ENCODE data around the gene DAPP1.

DAPP1 gene

DNA sequence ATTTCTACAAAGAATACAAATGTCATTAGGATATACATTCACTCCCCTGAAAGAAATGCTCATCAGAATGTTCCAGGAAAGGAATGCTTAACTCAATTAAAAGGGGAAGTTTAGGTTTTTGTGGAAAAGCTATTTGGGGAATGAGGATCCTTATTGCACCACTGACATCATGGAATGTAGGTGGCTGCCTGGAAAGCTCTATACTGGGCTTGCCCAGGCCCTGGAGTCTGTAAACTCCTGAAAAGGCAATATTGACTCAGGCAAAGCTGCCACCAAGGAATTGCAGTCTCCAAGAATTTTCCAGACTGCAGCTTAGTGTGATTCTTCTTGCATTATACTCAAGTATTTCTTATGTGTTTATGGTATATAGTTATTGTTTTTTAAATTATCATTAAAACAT lies 15.7 kb downstream of the DAPP1 start:
- H3K4me3 ChIP-seq (ENCODE audit: low read length): no peak overlapping the region
- TF ChIP-seq, protein P1, sequence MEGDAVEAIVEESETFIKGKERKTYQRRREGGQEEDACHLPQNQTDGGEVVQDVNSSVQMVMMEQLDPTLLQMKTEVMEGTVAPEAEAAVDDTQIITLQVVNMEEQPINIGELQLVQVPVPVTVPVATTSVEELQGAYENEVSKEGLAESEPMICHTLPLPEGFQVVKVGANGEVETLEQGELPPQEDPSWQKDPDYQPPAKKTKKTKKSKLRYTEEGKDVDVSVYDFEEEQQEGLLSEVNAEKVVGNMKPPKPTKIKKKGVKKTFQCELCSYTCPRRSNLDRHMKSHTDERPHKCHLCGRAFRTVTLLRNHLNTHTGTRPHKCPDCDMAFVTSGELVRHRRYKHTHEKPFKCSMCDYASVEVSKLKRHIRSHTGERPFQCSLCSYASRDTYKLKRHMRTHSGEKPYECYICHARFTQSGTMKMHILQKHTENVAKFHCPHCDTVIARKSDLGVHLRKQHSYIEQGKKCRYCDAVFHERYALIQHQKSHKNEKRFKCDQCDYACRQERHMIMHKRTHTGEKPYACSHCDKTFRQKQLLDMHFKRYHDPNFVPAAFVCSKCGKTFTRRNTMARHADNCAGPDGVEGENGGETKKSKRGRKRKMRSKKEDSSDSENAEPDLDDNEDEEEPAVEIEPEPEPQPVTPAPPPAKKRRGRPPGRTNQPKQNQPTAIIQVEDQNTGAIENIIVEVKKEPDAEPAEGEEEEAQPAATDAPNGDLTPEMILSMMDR (IDR thresholded peaks at IDR 0.05; ENCODE audit: insufficient read depth, low read depth, low read length, missing control alignments): no peak
- DNase-seq (ENCODE audit: low read depth): no peak

DNA sequence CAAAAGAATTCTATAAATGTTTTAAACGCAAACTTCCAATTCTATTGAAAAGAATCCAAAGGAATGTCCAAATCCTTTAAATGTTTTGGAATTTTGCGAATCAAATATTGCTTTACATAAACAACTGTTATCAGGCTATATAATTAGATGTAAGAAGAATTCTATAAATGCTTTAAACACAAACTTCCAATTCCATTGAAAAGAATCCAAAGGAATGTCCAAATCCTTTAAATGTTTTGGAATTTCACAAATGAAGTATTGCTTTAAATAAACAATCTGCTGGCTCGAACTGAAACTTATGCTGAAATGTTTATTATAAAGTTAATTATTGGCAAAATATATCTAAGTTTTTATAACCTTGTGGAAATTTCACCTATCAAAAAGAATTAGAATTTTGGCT lies 16.1 kb downstream of the DAPP1 start:
- H3K4me3 ChIP-seq (ENCODE audit: low read length): no peak overlapping the region
- DNase-seq (ENCODE audit: low read depth): no peak
- TF ChIP-seq, protein P1 (IDR thresholded peaks at IDR 0.05; ENCODE audit: insufficient read depth, low read depth, low read length, missing control alignments): no peak

DNA sequence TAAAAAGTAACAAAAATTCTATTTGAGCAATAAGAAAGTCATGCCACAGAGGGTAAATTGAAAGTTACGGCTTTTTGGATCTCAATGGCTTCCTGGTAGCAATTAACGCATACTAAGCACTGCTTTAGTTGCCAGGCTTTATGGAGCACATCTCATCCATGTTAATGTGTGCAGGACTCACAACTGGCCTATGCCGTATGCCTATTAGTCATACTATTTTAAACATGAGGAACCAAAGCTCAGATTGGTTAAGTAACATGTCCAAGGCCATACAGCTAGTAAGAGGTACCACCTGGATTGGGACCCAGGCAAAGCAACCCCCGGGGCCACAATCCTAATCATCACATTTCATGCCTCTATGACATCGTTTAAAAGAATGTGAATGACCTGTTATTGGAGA lies 17.1 kb downstream of the DAPP1 start:
- DNase-seq (ENCODE audit: low read depth): no peak
- TF ChIP-seq, protein P1 (IDR thresholded peaks at IDR 0.05; ENCODE audit: insufficient read depth, low read depth, low read length, missing control alignments): no peak
- H3K4me3 ChIP-seq (ENCODE audit: low read length): no peak overlapping the region

GRCh38 chr4:99834569-99834968 lies 17.9 kb downstream of the DAPP1 start:
- TF ChIP-seq, protein P1 (IDR thresholded peaks at IDR 0.05; ENCODE audit: insufficient read depth, low read depth, low read length, missing control alignments): no peak
- H3K4me3 ChIP-seq (ENCODE audit: low read length): no peak overlapping the region
- DNase-seq (ENCODE audit: low read depth): no peak

- no peak for DNase-seq (ENCODE audit: low read depth)
- no peak overlapping the region for H3K4me3 ChIP-seq (ENCODE audit: low read length)
- TF ChIP-seq, protein P1 (IDR thresholded peaks at IDR 0.05; ENCODE audit: insufficient read depth, low read depth, low read length, missing control alignments): no peak
These were observed 19.3 kb downstream of the DAPP1 start for GRCh38 chr4:99835942-99836341.

DNA sequence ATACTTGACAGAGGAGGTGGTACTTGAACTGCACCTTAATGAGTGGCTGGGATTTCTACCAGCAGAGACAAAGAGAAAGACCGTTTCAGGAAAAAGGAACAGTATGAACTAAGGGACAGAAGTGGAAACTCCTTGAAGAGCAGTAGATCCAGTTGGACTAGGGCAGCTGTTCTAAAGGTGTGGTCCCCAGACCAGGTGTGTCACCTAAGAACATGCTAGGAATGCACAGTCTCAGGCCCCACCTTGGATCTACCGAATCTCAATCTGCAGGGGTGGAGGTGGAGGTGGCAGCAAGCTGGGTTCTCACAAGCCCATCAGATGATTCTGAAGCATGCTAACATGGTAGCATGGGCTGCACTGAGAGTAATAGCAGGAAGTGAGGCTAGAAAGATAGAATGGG lies 22.3 kb downstream of the DAPP1 start:
- DNase-seq (ENCODE audit: low read depth): peak; percentile 71
- TF ChIP-seq, protein P1 (IDR thresholded peaks at IDR 0.05; ENCODE audit: insufficient read depth, low read depth, low read length, missing control alignments): no peak
- H3K4me3 ChIP-seq (ENCODE audit: low read length): no peak overlapping the region

- no peak overlapping the region for H3K4me3 ChIP-seq (ENCODE audit: low read length)
- DNase-seq (ENCODE audit: low read depth): no peak
- TF ChIP-seq, protein P1 (IDR thresholded peaks at IDR 0.05; ENCODE audit: insufficient read depth, low read depth, low read length, missing control alignments): no peak
These were observed 24.5 kb downstream of the DAPP1 start for GRCh38 chr4:99841129-99841528.

All from epithelial cell of esophagus (primary cell).